PFSK-1 (cell line): ENCODE measurements around the gene UGT1A6.

Experiments used
- FOXP2 ChIP-seq: optimal IDR thresholded peaks from 2 replicates; pipeline ENCODE3; 2011; ENCODE audit warnings: borderline replicate concordance, control low read depth, inconsistent platforms; ENCODE audit not compliant: insufficient read depth; ENCODE audit errors: extremely low read length, extremely low read depth
- POLR2AphosphoS5 ChIP-seq: IDR thresholded peaks from 2 replicates; pipeline ENCODE4 v1.6.1; 2012; ENCODE audit warnings: low read depth, mild to moderate bottlenecking, control low read depth, low read length, moderate library complexity
- SIN3A ChIP-seq: IDR thresholded peaks from 2 replicates; pipeline ENCODE4 v1.6.1; 2012; ENCODE audit warnings: mild to moderate bottlenecking, low read length, moderate library complexity, borderline replicate concordance; ENCODE audit not compliant: insufficient read depth
- TAF1 ChIP-seq: IDR thresholded peaks from 2 replicates; pipeline ENCODE4 v1.6.1; 2012; ENCODE audit warnings: low read length, control low read depth, borderline replicate concordance; ENCODE audit not compliant: insufficient read depth
- TF ChIP-seq, protein P1 (sequence below), 2 experiments: IDR thresholded peaks; 2 replicates each; pipeline versions ENCODE4 v1.6.1 to v1.8.0; 2011 to 2012; ENCODE audit warnings: low read depth in 2 of 2, low read length in 2 of 2, control low read depth in 1 of 2, inconsistent platforms in 1 of 2, mild to moderate bottlenecking in 1 of 2, moderate library complexity in 1 of 2; ENCODE audit not compliant: insufficient read depth in 1 of 2

Gene UGT1A6

DNA sequence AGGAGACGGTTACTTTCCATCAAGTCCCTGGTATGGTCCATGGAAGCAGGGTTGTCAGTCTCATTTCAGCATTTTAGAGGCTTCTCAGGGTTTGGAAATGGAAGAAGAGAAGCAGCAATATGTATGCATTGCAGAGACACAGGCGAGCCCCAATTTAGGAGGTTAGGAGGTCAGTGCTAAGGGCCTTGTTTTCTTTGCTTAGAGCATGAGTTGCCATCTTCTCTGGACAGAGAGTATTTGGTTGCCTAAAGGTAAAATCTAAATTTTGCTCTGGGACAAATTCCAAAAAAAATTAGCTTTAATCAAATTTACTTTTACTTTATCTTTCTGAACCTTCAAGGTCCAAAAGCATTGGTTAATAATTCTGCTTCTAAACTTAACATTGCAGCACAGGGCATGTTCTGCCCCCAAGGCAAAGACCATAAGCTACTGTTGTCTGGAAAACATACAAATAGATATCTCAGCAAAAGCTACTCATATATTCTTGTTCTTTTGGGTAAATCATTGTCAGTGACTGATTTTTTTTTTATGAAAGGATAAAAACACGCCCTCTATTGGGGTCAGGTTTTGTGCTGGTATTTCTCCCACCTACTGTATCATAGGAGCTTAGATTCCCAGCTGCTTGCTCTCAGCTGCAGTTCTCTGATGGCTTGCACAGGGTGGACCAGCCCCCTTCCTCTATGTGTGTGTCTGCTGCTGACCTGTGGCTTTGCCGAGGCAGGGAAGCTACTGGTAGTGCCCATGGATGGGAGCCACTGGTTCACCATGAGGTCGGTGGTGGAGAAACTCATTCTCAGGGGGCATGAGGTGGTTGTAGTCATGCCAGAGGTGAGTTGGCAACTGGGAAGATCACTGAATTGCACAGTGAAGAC lies 21.2 kb upstream of the UGT1A6 start, which contains the start of gene UGT1A9:
TSS of gene UGT1A9 (plus strand) at position 609 of the 872 bp plus-strand sequence. CDS start at position 646, 37 bp downstream.
- TF ChIP-seq POLR2AphosphoS5 = no peak
- no peak for TF ChIP-seq SIN3A
- no peak for TF ChIP-seq FOXP2
- TF ChIP-seq TAF1 = no peak
- TF ChIP-seq, protein P1, sequence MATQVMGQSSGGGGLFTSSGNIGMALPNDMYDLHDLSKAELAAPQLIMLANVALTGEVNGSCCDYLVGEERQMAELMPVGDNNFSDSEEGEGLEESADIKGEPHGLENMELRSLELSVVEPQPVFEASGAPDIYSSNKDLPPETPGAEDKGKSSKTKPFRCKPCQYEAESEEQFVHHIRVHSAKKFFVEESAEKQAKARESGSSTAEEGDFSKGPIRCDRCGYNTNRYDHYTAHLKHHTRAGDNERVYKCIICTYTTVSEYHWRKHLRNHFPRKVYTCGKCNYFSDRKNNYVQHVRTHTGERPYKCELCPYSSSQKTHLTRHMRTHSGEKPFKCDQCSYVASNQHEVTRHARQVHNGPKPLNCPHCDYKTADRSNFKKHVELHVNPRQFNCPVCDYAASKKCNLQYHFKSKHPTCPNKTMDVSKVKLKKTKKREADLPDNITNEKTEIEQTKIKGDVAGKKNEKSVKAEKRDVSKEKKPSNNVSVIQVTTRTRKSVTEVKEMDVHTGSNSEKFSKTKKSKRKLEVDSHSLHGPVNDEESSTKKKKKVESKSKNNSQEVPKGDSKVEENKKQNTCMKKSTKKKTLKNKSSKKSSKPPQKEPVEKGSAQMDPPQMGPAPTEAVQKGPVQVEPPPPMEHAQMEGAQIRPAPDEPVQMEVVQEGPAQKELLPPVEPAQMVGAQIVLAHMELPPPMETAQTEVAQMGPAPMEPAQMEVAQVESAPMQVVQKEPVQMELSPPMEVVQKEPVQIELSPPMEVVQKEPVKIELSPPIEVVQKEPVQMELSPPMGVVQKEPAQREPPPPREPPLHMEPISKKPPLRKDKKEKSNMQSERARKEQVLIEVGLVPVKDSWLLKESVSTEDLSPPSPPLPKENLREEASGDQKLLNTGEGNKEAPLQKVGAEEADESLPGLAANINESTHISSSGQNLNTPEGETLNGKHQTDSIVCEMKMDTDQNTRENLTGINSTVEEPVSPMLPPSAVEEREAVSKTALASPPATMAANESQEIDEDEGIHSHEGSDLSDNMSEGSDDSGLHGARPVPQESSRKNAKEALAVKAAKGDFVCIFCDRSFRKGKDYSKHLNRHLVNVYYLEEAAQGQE (IDR thresholded peaks at IDR 0.05; ENCODE audit: insufficient read depth in 1 of 2, low read depth in 2 of 2, low read length in 2 of 2) = no peak

DNA sequence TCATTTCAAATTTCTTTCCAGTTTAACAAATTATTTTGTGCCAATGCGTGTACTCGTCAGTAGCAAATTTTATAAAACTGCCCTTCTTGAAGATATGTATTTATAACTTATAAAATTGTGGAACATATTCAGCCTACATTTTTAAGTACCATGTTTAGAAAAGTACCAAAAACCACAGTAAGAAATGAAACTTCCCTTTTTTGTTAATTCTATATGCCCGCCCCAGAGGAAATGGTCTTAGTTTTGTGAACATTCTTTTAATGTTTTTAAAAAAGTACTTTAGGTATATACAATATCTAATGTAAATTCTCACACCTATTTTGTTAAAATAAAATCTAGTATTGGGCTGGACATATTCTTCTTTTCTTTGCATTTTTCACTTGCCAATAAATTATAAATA lies 19.8 kb upstream of the UGT1A6 start:
- no peak for TF ChIP-seq FOXP2
- TF ChIP-seq SIN3A = no peak
- no peak for TF ChIP-seq TAF1
- TF ChIP-seq, protein P1 (IDR thresholded peaks at IDR 0.05; ENCODE audit: insufficient read depth in 1 of 2, low read depth in 2 of 2, low read length in 2 of 2) = no peak
- no peak for TF ChIP-seq POLR2AphosphoS5

DNA sequence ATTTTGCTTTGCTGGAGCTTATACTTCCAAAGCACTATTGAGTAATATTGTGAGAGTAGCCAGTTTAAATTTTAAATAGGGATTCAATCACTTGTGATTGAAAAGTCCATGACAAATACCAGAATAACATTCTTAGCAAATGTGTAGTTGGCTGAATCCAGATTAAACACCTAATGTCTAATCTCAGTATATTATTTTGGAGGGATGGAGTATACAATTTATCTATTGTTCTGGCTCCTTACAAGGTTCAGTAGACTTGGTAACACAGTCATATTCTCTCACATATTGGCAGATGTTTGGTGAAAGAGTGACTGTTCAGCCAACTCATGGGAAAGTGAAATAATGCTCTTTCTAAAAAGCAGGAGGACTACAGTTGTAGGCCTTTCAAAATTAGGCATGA lies 18.8 kb upstream of the UGT1A6 start:
- no peak for TF ChIP-seq SIN3A
- TF ChIP-seq FOXP2 = no peak
- TF ChIP-seq, protein P1 (IDR thresholded peaks at IDR 0.05; ENCODE audit: insufficient read depth in 1 of 2, low read depth in 2 of 2, low read length in 2 of 2) = no peak
- TF ChIP-seq POLR2AphosphoS5 = no peak
- TF ChIP-seq TAF1 = no peak

DNA sequence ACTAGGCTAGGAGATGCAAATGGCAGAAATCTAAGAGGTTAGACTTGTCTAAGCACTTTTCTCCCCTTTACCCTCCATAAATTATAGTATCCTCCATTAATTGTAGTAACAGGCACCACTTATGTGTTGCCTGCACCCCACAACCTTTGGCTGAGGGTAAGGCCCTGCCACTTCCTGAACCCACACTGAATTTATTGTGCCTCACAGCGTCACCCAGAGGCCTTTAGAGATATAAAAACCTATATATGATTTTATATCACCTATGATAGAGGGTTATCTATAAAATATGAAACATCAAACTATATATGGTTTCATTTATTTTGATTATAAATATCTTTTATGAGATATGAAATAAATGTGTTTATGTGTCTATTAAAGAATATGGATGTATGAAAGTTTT lies 18.4 kb upstream of the UGT1A6 start:
- TF ChIP-seq POLR2AphosphoS5 (no peak), TAF1 (no peak), FOXP2 (no peak), SIN3A (no peak)
- TF ChIP-seq, protein P1 (IDR thresholded peaks at IDR 0.05; ENCODE audit: insufficient read depth in 1 of 2, low read depth in 2 of 2, low read length in 2 of 2) = no peak
